ENCODE data around the gene JPH2.
"Not testable (repeated sequence)": the region's sequence is repeated elsewhere in the genome, so short reads cannot be mapped to it uniquely, and the experiment has no call there.

Gene JPH2

GRCh38 chr20:44191640-44192039 lies 4.7 kb upstream of the JPH2 start:
- intact Hi-C loops (cut with DNase I), result loop anchor here (10.0 kb wide), 1 partner anchor 447 kb away; no protein-coding TSS in a partner anchor
- DNase-seq, result not testable (repeated sequence)

- DNase-seq, result peak in 2 of 10 donors; percentile 24 to 42
- intact Hi-C loops (cut with DNase I), result loop anchor here (1.0 to 10.0 kb wide), 2 partner anchors 74 to 446 kb away; no protein-coding TSS in a partner anchor
These were observed 3.3 kb upstream of the JPH2 start for GRCh38 chr20:44190197-44190852.

- no peak for DNase-seq
- intact Hi-C loops (cut with DNase I), result no loop called here
These were observed 1.8 kb upstream of the JPH2 start for GRCh38 chr20:44188752-44189151.

GRCh38 chr20:44187772-44188709 lies 1.1 kb upstream of the JPH2 start:
- intact Hi-C loops (cut with DNase I), result no loop called here
- DNase-seq, result no peak

- DNase-seq, result no peak
- intact Hi-C loops (cut with DNase I), result no loop called here
These were observed 324 bp downstream of the JPH2 start for GRCh38 chr20:44186674-44187053.

- DNase-seq, result no peak
- intact Hi-C loops (cut with DNase I), result no loop called here
These were observed 787 bp downstream of the JPH2 start for GRCh38 chr20:44186201-44186600.

GRCh38 chr20:44185574-44185973 lies 1.4 kb downstream of the JPH2 start:
- no peak for DNase-seq
- intact Hi-C loops (cut with DNase I), result no loop called here

- intact Hi-C loops (cut with DNase I), result no loop called here
- DNase-seq, result no peak
These were observed 3.7 kb downstream of the JPH2 start for GRCh38 chr20:44183282-44183681.

- intact Hi-C loops (cut with DNase I), result no loop called here
- DNase-seq, result no peak
These were observed 4.1 kb downstream of the JPH2 start for GRCh38 chr20:44182863-44183262.

GRCh38 chr20:44182135-44182765 lies 4.7 kb downstream of the JPH2 start:
- DNase-seq, result no peak
- intact Hi-C loops (cut with DNase I), result no loop called here

GRCh38 chr20:44181611-44182010 lies 5.4 kb downstream of the JPH2 start:
- intact Hi-C loops (cut with DNase I), result no loop called here
- no peak for DNase-seq

- DNase-seq, result no peak
- intact Hi-C loops (cut with DNase I), result no loop called here
These were observed 6.2 kb downstream of the JPH2 start for GRCh38 chr20:44180814-44181213.

- intact Hi-C loops (cut with DNase I), result no loop called here
- no peak for DNase-seq
These were observed 10.0 kb downstream of the JPH2 start for GRCh38 chr20:44176833-44177534.

- no peak for DNase-seq
- intact Hi-C loops (cut with DNase I), result no loop called here
These were observed 11.8 kb downstream of the JPH2 start for GRCh38 chr20:44174996-44175765.

GRCh38 chr20:44173846-44174245 lies 13.1 kb downstream of the JPH2 start:
- intact Hi-C loops (cut with DNase I), result no loop called here
- DNase-seq, result no peak

- no peak for DNase-seq
- intact Hi-C loops (cut with DNase I), result no loop called here
These were observed 13.9 kb downstream of the JPH2 start for GRCh38 chr20:44173116-44173515.

- no peak for DNase-seq
- intact Hi-C loops (cut with DNase I), result no loop called here
These were observed 14.4 kb downstream of the JPH2 start for GRCh38 chr20:44172572-44172950.

GRCh38 chr20:44171775-44172571 lies 15.0 kb downstream of the JPH2 start:
- no peak for DNase-seq
- intact Hi-C loops (cut with DNase I), result no loop called here

GRCh38 chr20:44170816-44171410 lies 16.1 kb downstream of the JPH2 start:
- no peak for DNase-seq
- intact Hi-C loops (cut with DNase I), result no loop called here
